HCT116 (cell line): ENCODE measurements around the gene FOXL2NB. TPM values are rescaled to one million over a fixed set of nuclear protein-coding genes. Genes with fewer than 3 reads are reported as not detected.

ENCODE experiments used
- ATAC-seq: fragments of 200-7000 bp; cut with Tn5 transposase; 2 replicates; pipeline ENCODE4 v1.9.1; 2020; ENCODE audit warnings: mild to moderate bottlenecking, moderate library complexity
- BruUV-seq: library from RNA; stranded (reverse); fragments of 400-500 nt; replicated peaks from 2 replicates; lab custom pipeline; 2021; lab: Mats Ljungman, UMichigan
- CTCF ChIA-PET: fragments of 300-600 bp; sonication (Branson Sonifier 250); formaldehyde crosslinking; loops from one replicate; lab custom pipeline; 2021; ENCODE audit warnings: antibody characterized with exemption; lab: Charles Lee
- POLR2A ChIA-PET: fragments of 300-600, 350-600 bp; sonication (Branson Sonifier 250); formaldehyde crosslinking; loops from one replicate; lab custom pipeline; 2021; ENCODE audit warnings: antibody characterized with exemption; lab: Charles Lee
- RAD21 ChIA-PET, 2 experiments: fragments of 300-600 bp; sonication (Branson Sonifier 250); formaldehyde crosslinking; loops; one replicate each; lab custom pipeline; 2023; ENCODE audit warnings: low total read pairs in 2 of 2; ENCODE audit not compliant: uncharacterized antibody in 2 of 2, unreplicated experiment in 2 of 2, low non-redundant PET in 1 of 2; lab: Charles Lee
- DNase-seq: peaks from one replicate; pipeline ENCODE4 v3.0.0-alpha.2; 2010; ENCODE audit warnings: low read depth, low spot score
- H2AFZ ChIP-seq: fragments of 200-600 bp; shearing (Covaris generic), sonication (generic); 2 replicates; pipeline ENCODE4 v1.6.1; 2017; ENCODE audit warnings: low read depth, mixed run types, mixed read lengths, antibody characterized with exemption, low read length; ENCODE audit not compliant: poor library complexity, severe bottlenecking
- H3K27ac ChIP-seq: 2 replicates; pipeline ENCODE4 v1.5.1; 2012; ENCODE audit warnings: low read depth, low read length
- H3K27me3 ChIP-seq: fragments of 200-600 bp; sonication (generic); 2 replicates; pipeline ENCODE4 v1.6.1; 2016; ENCODE audit warnings: mixed run types, low read length, mixed read lengths; ENCODE audit not compliant: insufficient read depth
- H3K36me3 ChIP-seq, 2 experiments: fragments of 200-500 bp in 1 of 2; fragments of 200-600 bp in 1 of 2; sonication (Bioruptor generic) in 1 of 2; sonication (generic) in 1 of 2; 2 replicates each; pipeline versions ENCODE4 v1.5.1 to v1.6.1; 2014 to 2016; ENCODE audit warnings: low read length in 2 of 2, inconsistent platforms in 1 of 2, mixed read lengths in 1 of 2, mixed run types in 1 of 2; ENCODE audit not compliant: insufficient read depth in 2 of 2, control insufficient read depth in 1 of 2
- H3K4me1 ChIP-seq, 2 experiments: fragments of 200-600 bp in 1 of 2; sonication (generic) in 1 of 2; 2 replicates each; pipeline versions ENCODE4 v1.5.1 to v1.6.1; 2012 to 2017; ENCODE audit warnings: low read length in 2 of 2, inconsistent platforms in 1 of 2, mild to moderate bottlenecking in 1 of 2, mixed read lengths in 1 of 2, mixed run types in 1 of 2, moderate library complexity in 1 of 2; ENCODE audit not compliant: insufficient read depth in 2 of 2, control insufficient read depth in 1 of 2
- H3K4me2 ChIP-seq: fragments of 200-600 bp; sonication (generic); 2 replicates; pipeline ENCODE4 v1.6.1; 2017; ENCODE audit warnings: mixed run types, low read length, mixed read lengths
- H3K4me3 ChIP-seq, 2 experiments: fragments of 200-600 bp in 1 of 2; sonication (generic) in 1 of 2; replicated peaks in 1 of 2; 2 replicates each; pipeline ENCODE4 v1.5.1; 2011 to 2016; ENCODE audit warnings: low read length in 2 of 2, control low read depth in 1 of 2, low read depth in 1 of 2, mild to moderate bottlenecking in 1 of 2, mixed read lengths in 1 of 2, mixed run types in 1 of 2
- H3K79me2 ChIP-seq: fragments of 200-600 bp; sonication (generic); 2 replicates; pipeline ENCODE4 v1.6.1; 2017; ENCODE audit warnings: mild to moderate bottlenecking, mixed run types, low read length, moderate library complexity, mixed read lengths; ENCODE audit not compliant: insufficient read depth
- H3K9ac ChIP-seq: fragments of 200-600 bp; sonication (generic); 2 replicates; pipeline ENCODE4 v1.6.1; 2016; ENCODE audit warnings: low read length, mixed read lengths
- H3K9me2 ChIP-seq: fragments of 200-600 bp; sonication (generic), shearing (Covaris generic); 2 replicates; pipeline ENCODE4 v1.6.1; 2017; ENCODE audit warnings: mixed run types, mild to moderate bottlenecking, moderate library complexity; ENCODE audit not compliant: insufficient read depth
- H3K9me3 ChIP-seq, 2 experiments: fragments of 200-500 bp in 1 of 2; fragments of 200-600 bp in 1 of 2; sonication (Bioruptor generic) in 1 of 2; sonication (generic) in 1 of 2; 2 replicates each; pipeline ENCODE4 v1.6.1; 2014 to 2017; ENCODE audit warnings: low read length in 2 of 2, mixed read lengths in 2 of 2, inconsistent platforms in 1 of 2, low read depth in 1 of 2, mild to moderate bottlenecking in 1 of 2, mixed run types in 1 of 2, moderate library complexity in 1 of 2; ENCODE audit not compliant: control insufficient read depth in 1 of 2, insufficient read depth in 1 of 2
- H4K20me1 ChIP-seq: fragments of 200-600 bp; sonication (generic), shearing (Covaris generic); 2 replicates; pipeline ENCODE4 v1.6.1; 2017; ENCODE audit warnings: mixed run types, mild to moderate bottlenecking, moderate library complexity; ENCODE audit not compliant: insufficient read depth
- ATF3 ChIP-seq: IDR thresholded peaks from 2 replicates; pipeline ENCODE4 v1.6.1; 2012
- CEBPB ChIP-seq: IDR thresholded peaks from 2 replicates; pipeline ENCODE4 v1.6.1; 2012; ENCODE audit warnings: low read depth
- EGR1 ChIP-seq: IDR thresholded peaks from 2 replicates; pipeline ENCODE4 v1.6.1; 2012; ENCODE audit warnings: low read depth
- ELF1 ChIP-seq: IDR thresholded peaks from 2 replicates; pipeline ENCODE4 v1.6.1; 2012; ENCODE audit warnings: low read depth, borderline replicate concordance
- POLR2A ChIP-seq: IDR thresholded peaks from 2 replicates; pipeline ENCODE4 v1.7.0; 2011; ENCODE audit warnings: borderline replicate concordance; ENCODE audit not compliant: insufficient read depth, insufficient read length; ENCODE audit errors: extremely low read depth
- POLR2AphosphoS5 ChIP-seq: IDR thresholded peaks from 2 replicates; pipeline ENCODE4 v1.6.1; 2011; ENCODE audit warnings: mild to moderate bottlenecking, low read depth, low read length, moderate library complexity
- SIN3A ChIP-seq: IDR thresholded peaks from 2 replicates; pipeline ENCODE4 v1.6.1; 2012; ENCODE audit warnings: low read depth
- SP1 ChIP-seq: IDR thresholded peaks from 2 replicates; pipeline ENCODE4 v1.6.1; 2012; ENCODE audit warnings: low read depth
- SRF ChIP-seq: IDR thresholded peaks from 2 replicates; pipeline ENCODE4 v1.6.1; 2012; ENCODE audit warnings: low read depth
- TCF7L2 ChIP-seq: IDR thresholded peaks from 2 replicates; pipeline ENCODE4 v1.7.0; 2011; ENCODE audit warnings: borderline replicate concordance, inconsistent platforms; ENCODE audit not compliant: insufficient read depth, insufficient read length; ENCODE audit errors: extremely low read depth
- YY1 ChIP-seq: IDR thresholded peaks from 2 replicates; pipeline ENCODE4 v1.6.1; 2011; ENCODE audit warnings: low read length, low read depth, moderate library complexity, mild to moderate bottlenecking; ENCODE audit not compliant: insufficient replicate concordance; ENCODE audit errors: extremely low read depth
- ZBTB33 ChIP-seq: IDR thresholded peaks from 2 replicates; pipeline ENCODE4 v1.6.1; 2011; ENCODE audit warnings: mild to moderate bottlenecking, low read length, moderate library complexity; ENCODE audit not compliant: insufficient replicate concordance; ENCODE audit errors: extremely low read depth
- intact Hi-C: fragments of 100-400 bp; cut with micrococcal nuclease; formaldehyde crosslinking; loops from 2 replicates; pipeline ENCODE4 v1.10.0; 2022
- total RNA-seq: library from RNA; stranded (reverse); gene quantifications from one replicate; pipeline ENCODE4 v1.2.1, GENCODE V29; 2021; ENCODE audit not compliant: unreplicated experiment
- TF ChIP-seq, protein P1 (sequence below): IDR thresholded peaks from 2 replicates; pipeline ENCODE4 v1.6.1; 2012

The FOXL2NB gene
- total RNA-seq, 1 experiment from 2014 or later = 0.93 TPM

DNA sequence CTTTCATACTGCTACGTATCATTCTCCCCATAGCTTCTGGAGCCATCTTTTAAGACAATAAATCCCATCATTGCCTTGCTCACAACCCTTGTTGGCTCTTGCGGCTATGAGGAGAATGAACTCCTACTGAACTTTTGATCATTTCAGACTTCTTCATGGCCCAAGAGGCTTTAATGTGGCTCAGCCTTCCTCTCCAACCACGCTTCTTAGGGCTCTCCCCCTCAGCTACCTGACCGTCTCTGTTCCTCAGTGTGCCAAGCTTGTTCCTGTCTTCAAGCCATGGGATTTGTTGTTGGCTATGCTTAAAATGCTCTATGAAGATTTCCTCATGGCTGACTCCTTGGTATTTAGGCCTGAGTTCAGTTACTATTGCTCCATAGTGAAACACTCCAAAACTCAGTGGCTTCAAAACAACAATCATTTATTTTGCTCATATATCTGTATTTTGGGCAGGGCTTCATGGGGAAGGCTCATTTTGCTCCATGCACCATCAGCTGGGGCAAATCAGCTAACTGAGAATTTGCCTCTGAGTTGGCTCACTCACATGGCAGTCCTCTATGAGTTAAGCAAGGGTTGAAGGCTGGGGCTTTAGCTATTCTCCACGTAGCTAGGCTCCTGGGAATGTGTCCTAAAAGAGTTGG is 47.5 kb upstream of the FOXL2NB start:
- no peak for ATAC-seq
- H4K20me1 ChIP-seq = no peaks in the 10 kb centered on the region
- H3K9me2 ChIP-seq = no peaks in the 10 kb centered on the region
- no peak overlapping the region for H2AFZ ChIP-seq
- DNase-seq = no peak
- H3K4me3 ChIP-seq = no peak overlapping the region
- CTCF ChIA-PET = interaction anchor here (6.4 kb wide), 1 partner anchor 16 kb away, joined by 40 read pairs; no protein-coding TSS in a partner anchor
- H3K9ac ChIP-seq = no peak overlapping the region
- no peak overlapping the region for H3K4me2 ChIP-seq
- POLR2A ChIA-PET = interaction anchor here (1.7 kb wide), 1 partner anchor 37 kb away, joined by 4 read pairs; no protein-coding TSS in a partner anchor
- H3K9me3 ChIP-seq = no peaks in the 10 kb centered on the region
- TF ChIP-seq CEBPB (no peak), ZBTB33 (no peak), SP1 (no peak), POLR2A (no peak)
- TF ChIP-seq, all 23 proteins: peak for 0
- no peak overlapping the region for H3K27ac ChIP-seq
- RAD21 ChIA-PET = no interaction called here
- no peaks in the 10 kb centered on the region for H3K79me2 ChIP-seq
- intact Hi-C loops = no loop called here
- no peaks in the 10 kb centered on the region for H3K36me3 ChIP-seq
- no TSS peak for BruUV-seq
- H3K4me1 ChIP-seq = no peaks in the 10 kb centered on the region
- no peaks in the 10 kb centered on the region for H3K27me3 ChIP-seq

- no peaks in the 10 kb centered on the region; a peak in 1 of 4 replicates for H3K4me1 ChIP-seq
- no peak overlapping the region for H2AFZ ChIP-seq
- H3K9me3 ChIP-seq = no peaks in the 10 kb centered on the region
- no peaks in the 10 kb centered on the region for H4K20me1 ChIP-seq
- POLR2A ChIA-PET = no interaction called here
- intact Hi-C loops = no loop called here
- no peak overlapping the region for H3K4me2 ChIP-seq
- ATAC-seq (no peak), DNase-seq (no peak)
- no peaks in the 10 kb centered on the region for H3K79me2 ChIP-seq
- H3K36me3 ChIP-seq = no peaks in the 10 kb centered on the region
- no peak overlapping the region for H3K27ac ChIP-seq
- H3K27me3 ChIP-seq = no peaks in the 10 kb centered on the region
- CTCF ChIA-PET = interaction anchor here (6.4 kb wide), 1 partner anchor 14 kb away, joined by 40 read pairs; no protein-coding TSS in a partner anchor
- RAD21 ChIA-PET = no interaction called here
- H3K4me3 ChIP-seq = no peak overlapping the region
- H3K9ac ChIP-seq = no peak overlapping the region
- H3K9me2 ChIP-seq = no peaks in the 10 kb centered on the region
- no TSS peak for BruUV-seq
- TF ChIP-seq YY1 (no peak), ELF1 (no peak), POLR2A (no peak), CEBPB (no peak), ZBTB33 (no peak), EGR1 (no peak), SRF (no peak), TCF7L2 (no peak), POLR2AphosphoS5 (no peak), ATF3 (no peak), SIN3A (no peak)
- TF ChIP-seq, protein P1, sequence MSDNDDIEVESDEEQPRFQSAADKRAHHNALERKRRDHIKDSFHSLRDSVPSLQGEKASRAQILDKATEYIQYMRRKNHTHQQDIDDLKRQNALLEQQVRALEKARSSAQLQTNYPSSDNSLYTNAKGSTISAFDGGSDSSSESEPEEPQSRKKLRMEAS = no peak
These were observed 45.5 kb upstream of the FOXL2NB start for GRCh38 chr3:138901567-138901966.
